Measurements from ENCODE around the gene CDH13.

CDH13 gene

DNA sequence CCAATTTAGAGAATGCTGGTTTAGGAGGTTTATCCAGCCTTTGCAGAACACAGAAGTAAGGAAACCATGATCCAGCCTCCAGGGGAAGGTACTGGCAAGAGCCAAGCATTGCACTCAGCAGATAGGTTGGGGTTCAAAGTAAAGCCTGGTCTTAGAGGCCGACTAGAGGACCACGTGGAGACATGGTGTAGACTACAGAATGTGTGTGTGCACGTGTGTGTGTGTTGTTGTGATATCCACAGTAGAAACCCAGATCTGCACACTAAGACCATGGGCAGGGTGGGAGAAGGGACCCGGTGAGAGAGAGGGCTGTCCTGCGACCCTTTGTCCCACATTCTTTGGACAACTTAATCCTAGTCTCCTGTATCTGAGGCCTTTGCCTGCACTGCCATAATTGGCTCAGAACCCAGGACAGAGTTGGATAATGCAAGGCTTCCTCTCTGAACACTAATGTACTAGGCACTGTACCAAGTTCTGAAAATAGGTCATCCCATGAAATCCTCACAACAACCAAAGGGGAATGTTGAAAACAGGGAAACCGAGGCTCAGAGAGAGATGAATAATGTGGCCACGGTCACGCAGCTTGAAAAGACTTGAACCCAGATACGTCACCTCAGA lies 855.9 kb downstream of the CDH13 start:
- Histone ChIP-seq H3K9me3 (ENCODE audit: control insufficient read depth, insufficient read depth, low read depth, low read length) (no peaks in the 10 kb centered on the region), H3K4me1 (ENCODE audit: control insufficient read depth, insufficient read depth, low read length) (no peaks in the 10 kb centered on the region), H3K36me3 (ENCODE audit: control insufficient read depth in 2 of 2, insufficient read depth in 1 of 2, low read length in 2 of 2) (no peaks in the 10 kb centered on the region), H3K4me3 (ENCODE audit: low read depth, low read length) (no peak overlapping the region), H3K27ac (ENCODE audit: extremely low read depth, low read depth, low read length) (no peak overlapping the region)
- TF ChIP-seq, protein P1, sequence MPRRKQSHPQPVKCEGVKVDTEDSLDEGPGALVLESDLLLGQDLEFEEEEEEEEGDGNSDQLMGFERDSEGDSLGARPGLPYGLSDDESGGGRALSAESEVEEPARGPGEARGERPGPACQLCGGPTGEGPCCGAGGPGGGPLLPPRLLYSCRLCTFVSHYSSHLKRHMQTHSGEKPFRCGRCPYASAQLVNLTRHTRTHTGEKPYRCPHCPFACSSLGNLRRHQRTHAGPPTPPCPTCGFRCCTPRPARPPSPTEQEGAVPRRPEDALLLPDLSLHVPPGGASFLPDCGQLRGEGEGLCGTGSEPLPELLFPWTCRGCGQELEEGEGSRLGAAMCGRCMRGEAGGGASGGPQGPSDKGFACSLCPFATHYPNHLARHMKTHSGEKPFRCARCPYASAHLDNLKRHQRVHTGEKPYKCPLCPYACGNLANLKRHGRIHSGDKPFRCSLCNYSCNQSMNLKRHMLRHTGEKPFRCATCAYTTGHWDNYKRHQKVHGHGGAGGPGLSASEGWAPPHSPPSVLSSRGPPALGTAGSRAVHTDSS (tag by site-specific recombination; IDR thresholded peaks at IDR 0.05), result no peak
- TF ChIP-seq ZNF175 (tag by site-specific recombination; IDR thresholded peaks at IDR 0.05), result no peak
- TF ChIP-seq ZNF112 (tag by site-specific recombination; IDR thresholded peaks at IDR 0.05), result no peak
- TF ChIP-seq ZIC2 (tag by site-specific recombination; IDR thresholded peaks at IDR 0.05), result no peak
- no peak for TF ChIP-seq ZNF623 (tag by site-specific recombination; IDR thresholded peaks at IDR 0.05)
- TF ChIP-seq ZNF658 (tag by site-specific recombination; IDR thresholded peaks at IDR 0.05), result no peak
- TF ChIP-seq ZNF600 (tag by site-specific recombination; IDR thresholded peaks at IDR 0.05), result no peak
- TF ChIP-seq ZNF529 (tag by site-specific recombination; IDR thresholded peaks at IDR 0.05; ENCODE audit: insufficient replicate concordance), result no peak
- TF ChIP-seq, protein P2, sequence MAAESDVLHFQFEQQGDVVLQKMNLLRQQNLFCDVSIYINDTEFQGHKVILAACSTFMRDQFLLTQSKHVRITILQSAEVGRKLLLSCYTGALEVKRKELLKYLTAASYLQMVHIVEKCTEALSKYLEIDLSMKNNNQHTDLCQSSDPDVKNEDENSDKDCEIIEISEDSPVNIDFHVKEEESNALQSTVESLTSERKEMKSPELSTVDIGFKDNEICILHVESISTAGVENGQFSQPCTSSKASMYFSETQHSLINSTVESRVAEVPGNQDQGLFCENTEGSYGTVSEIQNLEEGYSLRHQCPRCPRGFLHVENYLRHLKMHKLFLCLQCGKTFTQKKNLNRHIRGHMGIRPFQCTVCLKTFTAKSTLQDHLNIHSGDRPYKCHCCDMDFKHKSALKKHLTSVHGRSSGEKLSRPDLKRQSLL (tag by site-specific recombination; IDR thresholded peaks at IDR 0.05), result no peak
- ChIA-PET CTCF (no interaction called here), POLR2A (no interaction called here)

DNA sequence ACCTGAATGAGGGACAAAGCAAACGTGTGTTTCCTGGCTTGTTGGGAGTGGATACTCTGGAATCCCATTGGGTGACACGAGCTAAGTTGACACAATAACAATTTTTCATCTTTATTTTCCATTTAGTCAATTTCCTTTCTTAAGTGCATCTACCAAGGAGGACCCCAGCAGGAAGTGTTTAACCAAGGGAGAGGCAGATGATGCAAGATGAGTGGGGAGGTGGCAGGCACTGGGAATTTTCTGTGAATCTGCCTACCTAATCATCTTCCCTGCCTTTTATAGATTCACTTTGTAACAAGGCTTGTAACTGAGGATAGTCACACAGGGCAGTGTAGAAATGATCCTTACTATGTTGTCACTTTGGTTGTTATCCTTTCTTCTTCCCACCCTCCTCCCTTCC lies 863.3 kb downstream of the CDH13 start:
- POLR2A ChIA-PET, result no interaction called here
- Histone ChIP-seq H3K4me1 (ENCODE audit: control insufficient read depth, insufficient read depth, low read length) (no peaks in the 10 kb centered on the region), H3K9me3 (ENCODE audit: control insufficient read depth, insufficient read depth, low read depth, low read length) (no peaks in the 10 kb centered on the region), H3K27ac (ENCODE audit: extremely low read depth, low read depth, low read length) (no peak overlapping the region), H3K36me3 (ENCODE audit: control insufficient read depth in 2 of 2, insufficient read depth in 1 of 2, low read length in 2 of 2) (no peaks in the 10 kb centered on the region), H3K4me3 (ENCODE audit: low read depth, low read length) (no peak overlapping the region)
- CTCF ChIA-PET, result no interaction called here
- TF ChIP-seq, protein P3, sequence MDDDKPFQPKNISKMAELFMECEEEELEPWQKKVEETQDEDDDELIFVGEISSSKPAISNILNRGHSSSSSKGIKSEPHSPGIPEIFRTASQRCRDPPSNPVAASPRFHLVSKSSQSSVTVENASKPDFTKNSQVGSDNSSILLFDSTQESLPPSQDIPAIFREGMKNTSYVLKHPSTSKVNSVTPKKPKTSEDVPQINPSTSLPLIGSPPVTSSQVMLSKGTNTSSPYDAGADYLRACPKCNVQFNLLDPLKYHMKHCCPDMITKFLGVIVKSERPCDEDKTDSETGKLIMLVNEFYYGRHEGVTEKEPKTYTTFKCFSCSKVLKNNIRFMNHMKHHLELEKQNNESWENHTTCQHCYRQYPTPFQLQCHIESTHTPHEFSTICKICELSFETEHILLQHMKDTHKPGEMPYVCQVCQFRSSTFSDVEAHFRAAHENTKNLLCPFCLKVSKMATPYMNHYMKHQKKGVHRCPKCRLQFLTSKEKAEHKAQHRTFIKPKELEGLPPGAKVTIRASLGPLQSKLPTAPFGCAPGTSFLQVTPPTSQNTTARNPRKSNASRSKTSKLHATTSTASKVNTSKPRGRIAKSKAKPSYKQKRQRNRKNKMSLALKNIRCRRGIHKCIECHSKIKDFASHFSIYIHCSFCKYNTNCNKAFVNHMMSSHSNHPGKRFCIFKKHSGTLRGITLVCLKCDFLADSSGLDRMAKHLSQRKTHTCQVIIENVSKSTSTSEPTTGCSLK (tag by site-specific recombination; IDR thresholded peaks at IDR 0.05), result no peak
- no peak for TF ChIP-seq ZNF747 (tag by site-specific recombination; IDR thresholded peaks at IDR 0.05)
- no peak for TF ChIP-seq ZNF174 (tag by site-specific recombination; IDR thresholded peaks at IDR 0.05)

DNA sequence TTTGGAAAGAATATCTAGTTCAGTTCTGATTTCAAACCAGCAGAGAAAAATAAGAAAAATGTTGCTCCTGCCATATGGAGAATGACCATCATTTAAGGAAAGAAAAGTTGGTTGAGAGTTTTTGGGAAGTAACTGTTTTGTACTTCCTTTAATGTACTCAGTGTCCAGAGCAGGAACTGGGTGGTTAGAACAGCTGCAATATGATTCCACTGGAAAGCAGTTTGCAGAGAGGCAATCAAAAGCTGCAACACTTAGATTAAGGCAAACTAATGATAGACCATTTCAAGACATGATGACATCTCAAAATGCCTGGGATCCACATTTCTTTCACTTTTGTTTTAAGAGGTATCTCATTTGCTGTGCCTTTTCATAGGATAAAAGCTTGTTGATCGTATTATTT lies 867.7 kb downstream of the CDH13 start:
- Histone ChIP-seq H3K9me3 (ENCODE audit: control insufficient read depth, insufficient read depth, low read depth, low read length) (no peaks in the 10 kb centered on the region), H3K36me3 (ENCODE audit: control insufficient read depth in 2 of 2, insufficient read depth in 1 of 2, low read length in 2 of 2) (no peaks in the 10 kb centered on the region), H3K27ac (ENCODE audit: extremely low read depth, low read depth, low read length) (no peak overlapping the region), H3K4me3 (ENCODE audit: low read depth, low read length) (no peak overlapping the region), H3K4me1 (ENCODE audit: control insufficient read depth, insufficient read depth, low read length) (no peaks in the 10 kb centered on the region)
- ChIA-PET POLR2A (no interaction called here), CTCF (interaction anchor here (0.6 kb wide), 2 partner anchors 138 to 739 kb away, joined by 3 read pairs; no protein-coding TSS in a partner anchor)
- TF ChIP-seq SP2 (tag by site-specific recombination; IDR thresholded peaks at IDR 0.05) (no peak), ZBTB21 (tag by site-specific recombination; IDR thresholded peaks at IDR 0.05) (no peak), ZNF211 (tag by site-specific recombination; IDR thresholded peaks at IDR 0.05; ENCODE audit: low read depth) (no peak), ZNF350 (tag by site-specific recombination; IDR thresholded peaks at IDR 0.05) (no peak), ZNF510 (tag by site-specific recombination; IDR thresholded peaks at IDR 0.05; ENCODE audit: insufficient replicate concordance) (no peak), MEIS1 (CRISPR knock-in tag; IDR thresholded peaks at IDR 0.05; ENCODE audit: borderline replicate concordance) (no peak), SP3 (tag by site-specific recombination; IDR thresholded peaks at IDR 0.05) (no peak), ZNF600 (tag by site-specific recombination; IDR thresholded peaks at IDR 0.05) (no peak), ZNF404 (tag by site-specific recombination; IDR thresholded peaks at IDR 0.05) (no peak), ZFP69B (tag by site-specific recombination; IDR thresholded peaks at IDR 0.05) (no peak)
- TF ChIP-seq, protein P4, sequence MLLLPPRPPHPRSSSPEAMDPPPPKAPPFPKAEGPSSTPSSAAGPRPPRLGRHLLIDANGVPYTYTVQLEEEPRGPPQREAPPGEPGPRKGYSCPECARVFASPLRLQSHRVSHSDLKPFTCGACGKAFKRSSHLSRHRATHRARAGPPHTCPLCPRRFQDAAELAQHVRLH (tag by site-specific recombination; IDR thresholded peaks at IDR 0.05), result no peak
- TF ChIP-seq, protein P5, sequence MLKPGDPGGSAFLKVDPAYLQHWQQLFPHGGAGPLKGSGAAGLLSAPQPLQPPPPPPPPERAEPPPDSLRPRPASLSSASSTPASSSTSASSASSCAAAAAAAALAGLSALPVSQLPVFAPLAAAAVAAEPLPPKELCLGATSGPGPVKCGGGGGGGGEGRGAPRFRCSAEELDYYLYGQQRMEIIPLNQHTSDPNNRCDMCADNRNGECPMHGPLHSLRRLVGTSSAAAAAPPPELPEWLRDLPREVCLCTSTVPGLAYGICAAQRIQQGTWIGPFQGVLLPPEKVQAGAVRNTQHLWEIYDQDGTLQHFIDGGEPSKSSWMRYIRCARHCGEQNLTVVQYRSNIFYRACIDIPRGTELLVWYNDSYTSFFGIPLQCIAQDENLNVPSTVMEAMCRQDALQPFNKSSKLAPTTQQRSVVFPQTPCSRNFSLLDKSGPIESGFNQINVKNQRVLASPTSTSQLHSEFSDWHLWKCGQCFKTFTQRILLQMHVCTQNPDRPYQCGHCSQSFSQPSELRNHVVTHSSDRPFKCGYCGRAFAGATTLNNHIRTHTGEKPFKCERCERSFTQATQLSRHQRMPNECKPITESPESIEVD (tag by site-specific recombination; IDR thresholded peaks at IDR 0.05), result no peak

Measured in HEK293 (cell line).